Glutamatergic neuron (in vitro differentiated cells): ENCODE measurements around the gene EXOC3L2. TPM values are rescaled to one million over a fixed set of nuclear protein-coding genes. Genes with fewer than 3 reads are reported as not detected.
A peak's percentile ranks its signal among the peaks of the same experiment; 100 is the strongest.

Experiments
- DNase-seq: peaks from one replicate; pipeline ENCODE4 v3.0.0; 2022
- H3K27ac Mint-ChIP-seq: one replicate; pipeline ENCODE4 v1.8.0; 2020; ENCODE audit warnings: mild to moderate bottlenecking, mixed read lengths, inconsistent platforms; ENCODE audit not compliant: unreplicated experiment
- H3K27me3 Mint-ChIP-seq: one replicate; pipeline ENCODE4 v1.8.0; 2020; ENCODE audit warnings: mild to moderate bottlenecking, moderate library complexity, mixed read lengths, inconsistent platforms; ENCODE audit not compliant: unreplicated experiment
- H3K36me3 Mint-ChIP-seq: one replicate; pipeline ENCODE4 v1.8.0; 2020; ENCODE audit warnings: mild to moderate bottlenecking, mixed read lengths, inconsistent platforms; ENCODE audit not compliant: unreplicated experiment
- H3K4me1 Mint-ChIP-seq: one replicate; pipeline ENCODE4 v1.8.0; 2020; ENCODE audit warnings: mild to moderate bottlenecking, low read depth, mixed read lengths, inconsistent platforms; ENCODE audit not compliant: unreplicated experiment
- H3K4me3 Mint-ChIP-seq: one replicate; pipeline ENCODE4 v1.8.0; 2020; ENCODE audit warnings: mild to moderate bottlenecking, mixed read lengths, inconsistent platforms; ENCODE audit not compliant: unreplicated experiment
- H3K9me3 Mint-ChIP-seq: one replicate; pipeline ENCODE4 v1.8.0; 2020; ENCODE audit warnings: mild to moderate bottlenecking, moderate library complexity, mixed read lengths, inconsistent platforms; ENCODE audit not compliant: unreplicated experiment
- CTCF ChIP-seq: fragments of 200-600 bp; sonication (generic); IDR thresholded peaks from one replicate; pipeline ENCODE4 v1.5.0; 2021; ENCODE audit not compliant: partially characterized antibody, unreplicated experiment
- long read RNA-seq: library from polyadenylated mRNA; unstranded; transcript quantifications from one replicate; pipeline ENCODE4 v2.0.0, GENCODE V29; 2020; ENCODE audit not compliant: unreplicated experiment
- total RNA-seq: library from RNA; stranded (reverse); fragmentation: NEBNext Ultra II Directional; extraction: Animal tissue kit (Norgen Biotek cat#: 25700); gene quantifications from one replicate; pipeline ENCODE4 v1.2.1, GENCODE V29; 2021; ENCODE audit not compliant: unreplicated experiment

EXOC3L2 gene
- not detected for total RNA-seq
- long read RNA-seq: 0 reads

GRCh38 chr19:45245334-45245787 is at the start of gene EXOC3L2:
TSS of gene EXOC3L2 (minus strand) at chr19:45245407. CDS start at chr19:45239045, 6,362 bp downstream.
- H3K9me3 Mint-ChIP-seq: no peaks in the 10 kb centered on the region
- no peak for TF ChIP-seq CTCF
- no peak for DNase-seq
- no peaks in the 10 kb centered on the region for H3K4me1 Mint-ChIP-seq
- H3K27ac Mint-ChIP-seq: no peak within 1 kb of the TSS
- no peaks in the 10 kb centered on the region for H3K27me3 Mint-ChIP-seq
- no peaks in the 10 kb centered on the region for H3K36me3 Mint-ChIP-seq
- H3K4me3 Mint-ChIP-seq: no peak within 1 kb of the TSS

DNA sequence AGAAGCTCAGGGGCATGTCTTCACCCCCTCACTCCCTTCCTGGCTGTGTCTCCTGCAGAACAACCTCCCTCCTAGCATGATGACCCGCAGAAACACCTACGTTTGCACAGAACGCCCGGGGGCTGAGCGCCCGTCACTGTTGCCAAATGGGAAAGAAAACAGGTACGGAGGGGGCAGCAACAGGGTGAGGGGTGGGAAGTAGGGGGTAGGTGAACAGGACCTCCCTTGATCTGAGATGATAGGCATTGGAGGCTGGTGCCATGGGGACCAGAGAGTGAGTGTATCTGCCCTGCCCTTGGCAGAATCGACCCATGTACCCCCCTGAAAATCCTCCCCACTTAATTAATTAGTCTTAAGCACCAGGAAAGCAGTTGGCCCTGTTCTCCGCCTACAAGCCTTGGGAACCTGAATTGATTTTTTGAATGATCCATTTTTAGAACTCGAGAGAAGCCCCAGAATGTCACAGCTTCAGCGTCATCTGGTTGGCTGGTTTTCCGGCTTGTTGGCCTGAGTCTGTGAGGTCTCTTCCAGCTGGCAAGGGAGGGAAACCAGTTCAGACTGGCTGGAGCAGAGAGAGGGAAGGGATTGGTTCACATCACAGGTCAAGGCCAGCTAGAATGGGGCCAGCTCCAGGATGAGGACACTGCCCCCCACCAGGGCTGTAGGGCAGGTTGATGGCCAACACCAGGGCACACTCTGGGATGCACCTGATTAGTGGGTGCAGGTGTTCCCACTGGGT is 49.3 kb upstream of the EXOC3L2 start:
- Mint-ChIP-seq H3K4me3 (peak overlapping the region; percentile 40), H3K27me3 (peaks cover 8% of the 10 kb centered on the region), H3K27ac (peak overlapping the region; percentile 41), H3K9me3 (peaks cover 1% of the 10 kb centered on the region), H3K4me1 (peaks cover 3% of the 10 kb centered on the region), H3K36me3 (peaks cover 26% of the 10 kb centered on the region)
- no peak for TF ChIP-seq CTCF
- DNase-seq: peak; percentile 32

DNA sequence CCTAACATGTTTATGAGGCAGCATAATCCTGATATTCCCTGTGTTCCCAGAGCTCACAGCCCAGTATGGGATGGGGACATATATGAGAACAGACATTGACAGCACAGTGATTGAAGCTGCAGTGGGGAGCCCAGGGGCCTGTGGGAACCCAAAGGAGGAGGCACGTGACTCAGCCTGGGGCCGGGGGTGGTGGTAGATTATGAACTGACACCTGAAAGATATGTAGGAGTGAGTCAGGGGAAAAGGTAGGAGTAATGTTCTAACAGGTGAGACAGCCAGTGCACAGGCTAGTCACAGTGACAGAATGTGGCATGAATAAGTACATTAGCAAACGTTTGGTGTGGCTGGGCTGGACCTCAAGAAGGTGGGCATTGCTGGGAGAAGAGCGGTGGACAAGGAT is 48.5 kb upstream of the EXOC3L2 start:
- DNase-seq: no peak
- peak overlapping the region; percentile 43 for H3K27ac Mint-ChIP-seq
- no peak for TF ChIP-seq CTCF
- peaks cover 3% of the 10 kb centered on the region for H3K4me1 Mint-ChIP-seq
- no peak overlapping the region for H3K4me3 Mint-ChIP-seq
- peaks cover 1% of the 10 kb centered on the region for H3K9me3 Mint-ChIP-seq
- peaks cover 6% of the 10 kb centered on the region for H3K27me3 Mint-ChIP-seq
- H3K36me3 Mint-ChIP-seq: peaks cover 26% of the 10 kb centered on the region

- no peak for TF ChIP-seq CTCF
- H3K36me3 Mint-ChIP-seq: peaks cover 21% of the 10 kb centered on the region
- peaks cover 1% of the 10 kb centered on the region for H3K9me3 Mint-ChIP-seq
- H3K4me3 Mint-ChIP-seq: no peak overlapping the region
- peaks cover 6% of the 10 kb centered on the region for H3K27me3 Mint-ChIP-seq
- peaks cover 3% of the 10 kb centered on the region for H3K4me1 Mint-ChIP-seq
- H3K27ac Mint-ChIP-seq: no peak overlapping the region
- no peak for DNase-seq
These were observed 46.6 kb upstream of the EXOC3L2 start for GRCh38 chr19:45291834-45292233.

GRCh38 chr19:45290381-45290931 is 45.2 kb upstream of the EXOC3L2 start:
- no peak for TF ChIP-seq CTCF
- no peak for DNase-seq
- Mint-ChIP-seq H3K4me1 (peaks cover 3% of the 10 kb centered on the region), H3K4me3 (no peak overlapping the region), H3K27ac (no peak overlapping the region), H3K27me3 (peaks cover 6% of the 10 kb centered on the region), H3K9me3 (peaks cover 1% of the 10 kb centered on the region), H3K36me3 (peaks cover 17% of the 10 kb centered on the region)
